Progenitor cell of endocrine pancreas (in vitro differentiated cells): Measurements from ENCODE around the gene GTPBP4. TPM values are rescaled to one million over a fixed set of nuclear protein-coding genes. Genes with fewer than 3 reads are reported as not detected.

Experiments used
- DNase-seq: peaks from one replicate; pipeline ENCODE4 v3.0.0; 2021; ENCODE audit warnings: low spot score; ENCODE audit not compliant: unreplicated experiment
- H3K27ac Mint-ChIP-seq: 2 replicates; pipeline ENCODE4 v1.8.0; 2021; ENCODE audit warnings: mild to moderate bottlenecking, moderate library complexity, mixed read lengths
- H3K27me3 Mint-ChIP-seq: 2 replicates; pipeline ENCODE4 v1.8.0; 2021; ENCODE audit warnings: mixed read lengths
- H3K36me3 Mint-ChIP-seq: 2 replicates; pipeline ENCODE4 v1.8.0; 2022; ENCODE audit warnings: mixed read lengths; ENCODE audit not compliant: insufficient read depth
- H3K4me1 Mint-ChIP-seq: 2 replicates; pipeline ENCODE4 v1.8.0; 2021; ENCODE audit warnings: low read depth, mixed read lengths
- H3K4me3 Mint-ChIP-seq: 2 replicates; pipeline ENCODE4 v1.8.0; 2021; ENCODE audit warnings: low read depth, mild to moderate bottlenecking, moderate library complexity, mixed read lengths
- H3K9me3 Mint-ChIP-seq: 2 replicates; pipeline ENCODE4 v1.8.0; 2021; ENCODE audit warnings: low read depth, mixed read lengths
- total RNA-seq: library from RNA; stranded (reverse); gene quantifications from 2 replicates; pipeline ENCODE4 v1.2.1, GENCODE V29; 2021
- TF ChIP-seq, protein P1 (sequence below): fragments of 200-600 bp; sonication (generic); IDR thresholded peaks from one replicate; pipeline ENCODE4 v1.5.0; 2021; ENCODE audit warnings: antibody characterized with exemption, mild to moderate bottlenecking; ENCODE audit not compliant: unreplicated experiment

The GTPBP4 gene
- total RNA-seq, 1 donor from 2014 or later = 53.2 TPM

DNA sequence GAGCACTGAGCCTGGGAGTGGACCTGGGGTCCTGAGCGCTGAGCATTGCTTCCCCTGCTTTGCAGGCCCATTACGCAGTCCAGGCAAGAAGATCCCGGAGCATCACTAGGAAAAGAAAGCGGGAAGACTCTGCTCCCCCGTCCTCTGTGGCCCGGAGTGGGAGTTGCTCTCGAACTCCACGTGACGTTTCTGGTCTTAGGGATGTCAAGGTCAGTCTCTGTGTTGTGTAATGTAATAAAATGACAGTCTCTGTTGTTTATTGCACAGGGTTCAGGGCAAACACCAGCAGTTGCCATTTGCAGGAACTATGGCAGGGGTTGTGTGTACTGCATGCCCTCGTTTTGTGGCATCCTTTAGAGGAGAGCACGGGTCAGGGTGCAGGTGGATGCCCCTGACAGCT lies 27.5 kb downstream of the GTPBP4 start:
- Mint-ChIP-seq H3K4me3 (no peak overlapping the region), H3K9me3 (no peaks in the 10 kb centered on the region), H3K27ac (no peak overlapping the region), H3K27me3 (no peaks in the 10 kb centered on the region), H3K36me3 (peaks cover 45% of the 10 kb centered on the region), H3K4me1 (no peaks in the 10 kb centered on the region)
- TF ChIP-seq, protein P1, sequence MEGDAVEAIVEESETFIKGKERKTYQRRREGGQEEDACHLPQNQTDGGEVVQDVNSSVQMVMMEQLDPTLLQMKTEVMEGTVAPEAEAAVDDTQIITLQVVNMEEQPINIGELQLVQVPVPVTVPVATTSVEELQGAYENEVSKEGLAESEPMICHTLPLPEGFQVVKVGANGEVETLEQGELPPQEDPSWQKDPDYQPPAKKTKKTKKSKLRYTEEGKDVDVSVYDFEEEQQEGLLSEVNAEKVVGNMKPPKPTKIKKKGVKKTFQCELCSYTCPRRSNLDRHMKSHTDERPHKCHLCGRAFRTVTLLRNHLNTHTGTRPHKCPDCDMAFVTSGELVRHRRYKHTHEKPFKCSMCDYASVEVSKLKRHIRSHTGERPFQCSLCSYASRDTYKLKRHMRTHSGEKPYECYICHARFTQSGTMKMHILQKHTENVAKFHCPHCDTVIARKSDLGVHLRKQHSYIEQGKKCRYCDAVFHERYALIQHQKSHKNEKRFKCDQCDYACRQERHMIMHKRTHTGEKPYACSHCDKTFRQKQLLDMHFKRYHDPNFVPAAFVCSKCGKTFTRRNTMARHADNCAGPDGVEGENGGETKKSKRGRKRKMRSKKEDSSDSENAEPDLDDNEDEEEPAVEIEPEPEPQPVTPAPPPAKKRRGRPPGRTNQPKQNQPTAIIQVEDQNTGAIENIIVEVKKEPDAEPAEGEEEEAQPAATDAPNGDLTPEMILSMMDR = no peak
- DNase-seq = no peak

DNA sequence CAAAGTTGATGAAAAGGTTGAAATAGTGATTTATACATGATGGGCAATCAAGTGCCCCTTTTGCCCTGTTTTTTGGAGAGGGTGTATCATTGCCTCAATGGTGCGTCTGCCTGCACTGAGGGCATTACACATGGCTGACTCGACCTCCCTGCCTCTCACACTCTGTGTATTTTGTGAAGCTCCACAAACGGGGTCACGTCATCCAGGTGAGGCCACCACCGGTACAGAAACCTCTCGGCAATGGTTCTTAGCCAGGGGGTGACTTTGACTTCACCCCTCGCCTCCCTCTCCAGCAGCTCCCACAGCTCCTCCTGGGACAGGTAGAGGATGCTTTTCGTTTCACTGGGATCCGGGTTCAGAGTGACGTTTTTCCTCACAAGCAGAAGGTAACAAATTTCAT lies 31.1 kb downstream of the GTPBP4 start:
- Mint-ChIP-seq H3K27ac (no peak overlapping the region), H3K9me3 (no peaks in the 10 kb centered on the region), H3K36me3 (peaks cover 26% of the 10 kb centered on the region), H3K27me3 (no peaks in the 10 kb centered on the region), H3K4me3 (no peak overlapping the region), H3K4me1 (no peaks in the 10 kb centered on the region)
- DNase-seq = no peak
- TF ChIP-seq, protein P1 = no peak

DNA sequence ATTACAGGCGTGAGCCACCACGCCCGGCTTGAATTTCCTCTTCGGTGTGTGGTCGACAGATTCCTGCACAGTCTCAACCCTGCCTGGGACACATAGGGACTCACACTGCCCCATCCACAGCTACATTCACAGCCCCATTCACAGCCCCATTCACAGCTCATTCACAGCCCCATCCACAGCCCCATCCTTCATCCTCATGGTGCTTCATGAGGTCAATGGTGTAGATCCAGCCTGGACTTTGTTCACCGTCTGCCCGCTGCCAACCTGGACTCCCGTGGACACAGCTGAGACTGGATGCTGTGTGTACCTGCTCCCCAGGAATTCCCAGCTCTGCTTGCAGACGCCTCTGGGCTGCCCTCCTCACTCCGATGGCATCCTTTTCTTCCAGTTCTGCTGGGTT lies 32.2 kb downstream of the GTPBP4 start:
- peaks cover 26% of the 10 kb centered on the region for H3K36me3 Mint-ChIP-seq
- no peak overlapping the region for H3K4me3 Mint-ChIP-seq
- no peaks in the 10 kb centered on the region for H3K4me1 Mint-ChIP-seq
- no peak overlapping the region for H3K27ac Mint-ChIP-seq
- H3K9me3 Mint-ChIP-seq = no peaks in the 10 kb centered on the region
- no peaks in the 10 kb centered on the region for H3K27me3 Mint-ChIP-seq
- no peak for DNase-seq
- TF ChIP-seq, protein P1 = no peak

DNA sequence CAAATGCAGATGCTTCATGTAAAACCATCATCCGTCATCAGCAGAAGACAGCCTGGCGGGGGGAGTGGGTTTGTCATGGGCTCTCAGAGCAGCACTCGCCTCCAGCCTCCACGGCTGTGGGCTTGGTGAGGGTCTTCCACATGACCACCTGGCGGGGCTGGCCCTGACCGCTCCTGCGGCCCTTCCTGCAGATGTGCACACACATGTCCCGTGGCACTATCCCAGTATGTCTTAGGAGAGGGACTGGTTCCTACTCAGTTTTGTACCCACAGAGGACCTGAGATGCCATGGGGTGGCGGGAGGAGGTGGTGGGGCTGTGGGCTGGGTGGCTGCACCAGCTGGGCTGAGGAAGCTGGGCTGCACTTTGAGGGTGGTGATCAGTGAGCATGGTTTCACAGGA lies 32.7 kb downstream of the GTPBP4 start:
- Mint-ChIP-seq H3K36me3 (peaks cover 24% of the 10 kb centered on the region), H3K4me3 (no peak overlapping the region), H3K9me3 (no peaks in the 10 kb centered on the region), H3K27me3 (no peaks in the 10 kb centered on the region), H3K27ac (no peak overlapping the region), H3K4me1 (no peaks in the 10 kb centered on the region)
- TF ChIP-seq, protein P1 = no peak
- DNase-seq = no peak

DNA sequence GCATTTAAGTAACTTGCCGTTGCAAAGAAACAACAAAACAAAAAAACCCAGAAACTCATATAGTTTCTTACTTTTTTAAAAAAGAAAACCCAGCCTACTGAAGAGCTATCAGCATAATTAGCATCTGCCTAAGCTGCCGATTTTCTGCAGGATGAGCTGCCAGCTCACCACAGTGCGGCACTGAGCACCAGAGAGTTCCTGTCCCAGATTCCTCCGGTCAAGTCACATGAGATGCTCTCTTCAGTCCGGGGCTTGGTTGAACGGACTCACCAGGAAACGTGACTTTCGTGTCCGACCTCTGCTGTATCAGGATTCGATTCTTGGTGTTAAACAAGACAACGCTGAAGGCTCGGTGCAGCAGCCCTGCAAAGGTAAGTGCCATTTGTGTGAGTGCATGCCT lies 34.2 kb downstream of the GTPBP4 start:
- no peak overlapping the region for H3K27ac Mint-ChIP-seq
- H3K4me1 Mint-ChIP-seq = no peaks in the 10 kb centered on the region
- no peaks in the 10 kb centered on the region for H3K9me3 Mint-ChIP-seq
- peaks cover 16% of the 10 kb centered on the region for H3K36me3 Mint-ChIP-seq
- TF ChIP-seq, protein P1 = no peak
- no peaks in the 10 kb centered on the region for H3K27me3 Mint-ChIP-seq
- DNase-seq = no peak
- no peak overlapping the region for H3K4me3 Mint-ChIP-seq
